Peyer's patch (tissue), 4 donors: ENCODE measurements around the gene SH3PXD2B.

Experiments
- CTCF ChIP-seq, 6 experiments: fragments of 450-650 bp in 4 of 6; fragments of 200-600 bp in 2 of 6; sonication (generic) in 1 of 6; IDR thresholded peaks; one replicate each; pipeline ENCODE4 v1.5.1; 2017 to 2019; ENCODE audit warnings: antibody characterized with exemption in 6 of 6, mild to moderate bottlenecking in 3 of 6, moderate library complexity in 1 of 6
- POLR2A ChIP-seq, 2 donors: fragments of 450-650 bp; IDR thresholded peaks; one replicate each; pipeline ENCODE4 v1.5.1; 2017; ENCODE audit warnings: antibody characterized with exemption in 2 of 2, mild to moderate bottlenecking in 2 of 2, moderate library complexity in 2 of 2

GRCh38 chr5:172303572-172304335, 150.6 kb downstream of the SH3PXD2B start:
- TF ChIP-seq CTCF (IDR thresholded peaks at IDR 0.05) (no peak), POLR2A (IDR thresholded peaks at IDR 0.05) (no peak)
